HEK293 (cell line): ENCODE data around the gene STATH.

Source experiments
- ZNF292 ChIP-seq: fragments of 450-650 bp; formaldehyde crosslinking; IDR thresholded peaks from 2 replicates; pipeline ENCODE4 v1.5.1; 2016; ENCODE audit warnings: low read depth, missing biosample characterization, missing genetic modification characterization, borderline replicate concordance
- ZNF416 ChIP-seq: fragments of 450-650 bp; formaldehyde crosslinking; IDR thresholded peaks from 2 replicates; pipeline ENCODE4 v1.5.1; 2016; ENCODE audit warnings: missing biosample characterization, missing genetic modification characterization
- ZNF677 ChIP-seq: fragments of 450-650 bp; IDR thresholded peaks from 2 replicates; pipeline ENCODE4 v1.5.0; 2018; ENCODE audit warnings: missing biosample characterization, mild to moderate bottlenecking, missing genetic modification characterization, moderate library complexity
- ZNF777 ChIP-seq: fragments of 450-650 bp; formaldehyde crosslinking; IDR thresholded peaks from 2 replicates; pipeline ENCODE4 v1.5.1; 2017; ENCODE audit warnings: missing biosample characterization, missing genetic modification characterization, borderline replicate concordance
- ZSCAN30 ChIP-seq: fragments of 450-650 bp; IDR thresholded peaks from 2 replicates; pipeline ENCODE4 v1.5.1; 2018; ENCODE audit warnings: missing biosample characterization, mild to moderate bottlenecking, missing genetic modification characterization, moderate library complexity
- TF ChIP-seq, protein P1 (sequence below): fragments of 450-650 bp; formaldehyde crosslinking; IDR thresholded peaks from 2 replicates; pipeline ENCODE4 v1.5.1; 2016; ENCODE audit warnings: missing biosample characterization, missing genetic modification characterization
- TF ChIP-seq, protein P2 (sequence below): fragments of 450-650 bp; formaldehyde crosslinking; IDR thresholded peaks from 2 replicates; pipeline ENCODE4 v1.5.1; 2016; ENCODE audit warnings: missing biosample characterization, missing genetic modification characterization

DNA sequence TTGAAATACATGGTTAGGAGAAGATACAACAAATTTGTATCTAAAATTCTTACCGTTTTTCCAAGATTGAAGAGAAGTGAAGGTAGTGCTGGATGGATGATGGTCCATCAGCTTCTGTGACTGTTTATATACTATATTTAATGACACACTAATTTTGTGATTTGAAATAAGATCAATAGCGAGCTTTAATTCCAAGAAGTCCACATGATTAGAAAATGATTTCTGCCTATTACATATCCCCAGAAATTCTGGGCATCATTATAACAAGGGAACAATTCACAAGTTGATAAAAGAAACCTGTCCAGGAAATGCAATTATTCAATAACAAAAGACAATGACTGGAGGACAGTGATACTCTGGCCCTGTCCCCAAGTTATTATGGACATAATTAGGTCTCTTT is 30.1 kb upstream of the STATH start, which contains the start of gene CSN2:
- TF ChIP-seq, protein P1, sequence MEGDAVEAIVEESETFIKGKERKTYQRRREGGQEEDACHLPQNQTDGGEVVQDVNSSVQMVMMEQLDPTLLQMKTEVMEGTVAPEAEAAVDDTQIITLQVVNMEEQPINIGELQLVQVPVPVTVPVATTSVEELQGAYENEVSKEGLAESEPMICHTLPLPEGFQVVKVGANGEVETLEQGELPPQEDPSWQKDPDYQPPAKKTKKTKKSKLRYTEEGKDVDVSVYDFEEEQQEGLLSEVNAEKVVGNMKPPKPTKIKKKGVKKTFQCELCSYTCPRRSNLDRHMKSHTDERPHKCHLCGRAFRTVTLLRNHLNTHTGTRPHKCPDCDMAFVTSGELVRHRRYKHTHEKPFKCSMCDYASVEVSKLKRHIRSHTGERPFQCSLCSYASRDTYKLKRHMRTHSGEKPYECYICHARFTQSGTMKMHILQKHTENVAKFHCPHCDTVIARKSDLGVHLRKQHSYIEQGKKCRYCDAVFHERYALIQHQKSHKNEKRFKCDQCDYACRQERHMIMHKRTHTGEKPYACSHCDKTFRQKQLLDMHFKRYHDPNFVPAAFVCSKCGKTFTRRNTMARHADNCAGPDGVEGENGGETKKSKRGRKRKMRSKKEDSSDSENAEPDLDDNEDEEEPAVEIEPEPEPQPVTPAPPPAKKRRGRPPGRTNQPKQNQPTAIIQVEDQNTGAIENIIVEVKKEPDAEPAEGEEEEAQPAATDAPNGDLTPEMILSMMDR: no peak
- TF ChIP-seq ZNF677 (no peak), ZNF416 (tag by site-specific recombination) (no peak), ZSCAN30 (no peak), ZNF292 (tag by site-specific recombination) (no peak), ZNF777 (tag by site-specific recombination) (no peak)
- TF ChIP-seq, protein P2, sequence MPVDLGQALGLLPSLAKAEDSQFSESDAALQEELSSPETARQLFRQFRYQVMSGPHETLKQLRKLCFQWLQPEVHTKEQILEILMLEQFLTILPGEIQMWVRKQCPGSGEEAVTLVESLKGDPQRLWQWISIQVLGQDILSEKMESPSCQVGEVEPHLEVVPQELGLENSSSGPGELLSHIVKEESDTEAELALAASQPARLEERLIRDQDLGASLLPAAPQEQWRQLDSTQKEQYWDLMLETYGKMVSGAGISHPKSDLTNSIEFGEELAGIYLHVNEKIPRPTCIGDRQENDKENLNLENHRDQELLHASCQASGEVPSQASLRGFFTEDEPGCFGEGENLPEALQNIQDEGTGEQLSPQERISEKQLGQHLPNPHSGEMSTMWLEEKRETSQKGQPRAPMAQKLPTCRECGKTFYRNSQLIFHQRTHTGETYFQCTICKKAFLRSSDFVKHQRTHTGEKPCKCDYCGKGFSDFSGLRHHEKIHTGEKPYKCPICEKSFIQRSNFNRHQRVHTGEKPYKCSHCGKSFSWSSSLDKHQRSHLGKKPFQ (tag by site-specific recombination): no peak
